Esophagus muscularis mucosa (tissue), 4 donors: ENCODE measurements around the gene ZFP64. TPM values are rescaled to one million over a fixed set of nuclear protein-coding genes. Genes with fewer than 3 reads are reported as not detected.
A peak's percentile ranks its signal among the peaks of the same experiment; 100 is the strongest.

Experiments
- DNase-seq: peaks from one replicate; pipeline ENCODE4 v3.0.0-alpha.2; 2017; ENCODE audit errors: extremely low spot score
- H3K27ac ChIP-seq, 4 donors: fragments of 200-600 bp; sonication (generic); replicated peaks in 1 of 4; 1 replicate in 3 of 4; 2 replicates in 1 of 4; pipeline ENCODE4 v1.5.1; 2016 to 2019; ENCODE audit warnings: mild to moderate bottlenecking in 1 of 4
- H3K27me3 ChIP-seq, 4 donors: fragments of 200-600 bp; sonication (generic); one replicate each; pipeline versions ENCODE4 v1.5.1 to v1.6.0; 2016 to 2019
- H3K36me3 ChIP-seq, 4 donors: fragments of 200-600 bp; sonication (generic); one replicate each; pipeline ENCODE4 v1.5.1; 2016 to 2019
- H3K4me1 ChIP-seq, 4 donors: fragments of 200-600 bp; sonication (generic); one replicate each; pipeline ENCODE4 v1.5.1; 2016 to 2019
- H3K4me3 ChIP-seq, 4 donors: fragments of 200-600 bp; sonication (generic); 1 replicate in 2 of 4; 2 replicates in 2 of 4; pipeline ENCODE4 v1.5.1; 2016 to 2019; ENCODE audit warnings: mild to moderate bottlenecking in 4 of 4, moderate library complexity in 1 of 4
- H3K9me3 ChIP-seq, 4 donors: fragments of 200-600 bp; sonication (generic); 1 replicate in 3 of 4; 2 replicates in 1 of 4; pipeline ENCODE4 v1.5.1; 2016 to 2019
- CTCF ChIP-seq, 3 experiments: fragments of 200-600 bp in 2 of 3; fragments of 450-650 bp in 1 of 3; sonication (generic) in 2 of 3; IDR thresholded peaks; one replicate each; pipeline ENCODE4 v1.5.1; 2017 to 2019; ENCODE audit warnings: antibody characterized with exemption in 3 of 3, mild to moderate bottlenecking in 2 of 3, moderate library complexity in 1 of 3
- EP300 ChIP-seq: sonication (generic); formaldehyde crosslinking; IDR thresholded peaks from one replicate; pipeline ENCODE4 v1.6.1; 2017; ENCODE audit warnings: antibody characterized with exemption
- POLR2A ChIP-seq: fragments of 450-650 bp; IDR thresholded peaks from one replicate; pipeline ENCODE4 v1.6.1; 2017; ENCODE audit warnings: antibody characterized with exemption, moderate library complexity, mild to moderate bottlenecking, low read depth
- POLR2AphosphoS5 ChIP-seq, 2 donors: sonication (generic); formaldehyde crosslinking; IDR thresholded peaks; one replicate each; pipeline ENCODE4 v1.6.1; 2017; ENCODE audit warnings: antibody characterized with exemption in 2 of 2
- WGBS: methylation state at CpG from one replicate; pipeline ENCODE4 v1.1.5; 2018; 5-methylcytosine and 5-hydroxymethylcytosine counted together
- intact Hi-C: fragments of 100-400 bp; cut with DNase I; formaldehyde crosslinking; loops from one replicate; pipeline ENCODE4 v1.15.1; 2023
- total RNA-seq, 4 donors: library from RNA; depleted of rRNA; stranded (reverse); fragments of >200 nt; gene quantifications; one replicate each; pipeline versions ENCODE4 v1.1.0 to v1.2.1, GENCODE V29; 2016

Gene ZFP64
- total RNA-seq, 4 donors from 2014 or later, result 7.6 to 15.7 (median 11.2) TPM

- Histone ChIP-seq H3K4me1 (no peaks in the 10 kb centered on the region), H3K9me3 (no peaks in the 10 kb centered on the region), H3K27ac (no peak overlapping the region), H3K36me3 (peaks cover 23 to 72% (median 46%) of the 10 kb centered on the region in 4 donors), H3K4me3 (no peak overlapping the region), H3K27me3 (no peaks in the 10 kb centered on the region)
- intact Hi-C loops, result no loop called here
- 76% methylated on average over 7 of the region's 7 CpGs for WGBS
- DNase-seq, result no peak
- TF ChIP-seq CTCF (IDR thresholded peaks at IDR 0.05), result no peak
- TF ChIP-seq POLR2A, result no peak
- TF ChIP-seq EP300, result no peak
Observed at GRCh38 chr20:52153896-52154295, 37.7 kb downstream of the ZFP64 start.

GRCh38 chr20:52152921-52153320 lies 38.7 kb downstream of the ZFP64 start:
- intact Hi-C loops, result no loop called here
- no peaks in the 10 kb centered on the region for H3K27me3 ChIP-seq
- H3K9me3 ChIP-seq, result no peaks in the 10 kb centered on the region
- no peak overlapping the region for H3K4me3 ChIP-seq
- WGBS, result 95% methylated on average over 19 of the region's 19 CpGs
- H3K36me3 ChIP-seq, result peaks cover 16 to 62% (median 36%) of the 10 kb centered on the region in 4 donors
- no peak for TF ChIP-seq POLR2AphosphoS5 (IDR thresholded peaks at IDR 0.05)
- no peak for TF ChIP-seq EP300
- TF ChIP-seq POLR2A, result no peak
- no peak for TF ChIP-seq CTCF (IDR thresholded peaks at IDR 0.05)
- no peak for DNase-seq
- no peak overlapping the region for H3K27ac ChIP-seq
- no peaks in the 10 kb centered on the region for H3K4me1 ChIP-seq

GRCh38 chr20:52152416-52152815 lies 39.2 kb downstream of the ZFP64 start:
- no peak for DNase-seq
- intact Hi-C loops, result no loop called here
- Histone ChIP-seq H3K27me3 (no peaks in the 10 kb centered on the region), H3K4me3 (no peak overlapping the region), H3K4me1 (no peaks in the 10 kb centered on the region), H3K36me3 (peaks cover 16 to 57% (median 31%) of the 10 kb centered on the region in 4 donors), H3K27ac (no peak overlapping the region), H3K9me3 (no peaks in the 10 kb centered on the region)
- 98% methylated on average over 15 of the region's 26 CpGs for WGBS
- TF ChIP-seq POLR2A (no peak), POLR2AphosphoS5 (IDR thresholded peaks at IDR 0.05) (no peak), EP300 (no peak), CTCF (IDR thresholded peaks at IDR 0.05) (no peak)

GRCh38 chr20:52150440-52151258 lies 40.9 kb downstream of the ZFP64 start:
- H3K4me1 ChIP-seq, result no peaks in the 10 kb centered on the region
- WGBS, result 60% methylated on average over 2 of the region's 2 CpGs
- no peaks in the 10 kb centered on the region for H3K27me3 ChIP-seq
- peaks cover 16 to 40% (median 22%) of the 10 kb centered on the region in 4 donors for H3K36me3 ChIP-seq
- DNase-seq, result no peak
- no peak overlapping the region for H3K27ac ChIP-seq
- TF ChIP-seq POLR2AphosphoS5 (IDR thresholded peaks at IDR 0.05) (no peak), CTCF (IDR thresholded peaks at IDR 0.05) (peak; percentile 56 to 76 (median 63))
- intact Hi-C loops, result no loop called here
- H3K9me3 ChIP-seq, result no peaks in the 10 kb centered on the region
- no peak overlapping the region for H3K4me3 ChIP-seq

GRCh38 chr20:52145587-52145986 lies 46.0 kb downstream of the ZFP64 start:
- TF ChIP-seq CTCF (IDR thresholded peaks at IDR 0.05) (no peak), EP300 (no peak), POLR2AphosphoS5 (IDR thresholded peaks at IDR 0.05) (no peak), POLR2A (no peak)
- no peaks in the 10 kb centered on the region for H3K36me3 ChIP-seq
- no peaks in the 10 kb centered on the region for H3K4me1 ChIP-seq
- H3K27me3 ChIP-seq, result no peaks in the 10 kb centered on the region
- DNase-seq, result no peak
- H3K4me3 ChIP-seq, result no peak overlapping the region
- H3K27ac ChIP-seq, result no peak overlapping the region
- no peaks in the 10 kb centered on the region for H3K9me3 ChIP-seq
- intact Hi-C loops, result no loop called here
